ENCODE measurements around the gene ARHGEF17.

DNA sequence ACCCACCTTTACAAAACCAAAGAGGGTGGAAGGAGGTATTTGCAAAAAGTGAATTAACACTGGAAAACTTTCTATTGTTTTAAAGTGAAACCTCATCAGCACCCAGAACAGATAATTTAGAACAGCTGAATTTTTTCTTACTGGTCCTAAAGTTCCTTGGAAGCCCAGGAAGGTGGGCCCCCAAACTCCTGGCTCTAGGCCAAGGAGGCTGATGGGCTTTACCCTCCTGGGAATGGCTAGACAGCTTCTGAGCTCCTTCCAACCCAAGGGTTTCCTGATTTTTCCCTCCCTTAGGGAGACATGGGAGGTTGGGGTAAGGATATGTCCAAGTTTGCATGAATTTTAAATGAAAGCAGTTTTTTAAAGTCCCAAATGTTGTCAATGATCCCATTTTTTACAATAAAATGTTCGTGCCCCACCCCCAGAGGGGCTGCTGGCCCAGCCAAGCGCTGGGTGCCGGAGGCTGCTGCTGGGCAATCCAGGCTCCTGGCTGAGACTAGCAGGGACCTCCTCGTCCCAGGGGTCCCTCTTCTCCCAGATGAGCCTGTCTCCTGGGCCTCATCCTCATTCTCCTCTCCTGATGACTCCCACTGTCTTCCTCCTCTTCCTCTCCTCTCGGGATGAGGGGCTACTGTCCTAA lies 96.5 kb downstream of the ARHGEF17 start:
- TF ChIP-seq, protein P1, sequence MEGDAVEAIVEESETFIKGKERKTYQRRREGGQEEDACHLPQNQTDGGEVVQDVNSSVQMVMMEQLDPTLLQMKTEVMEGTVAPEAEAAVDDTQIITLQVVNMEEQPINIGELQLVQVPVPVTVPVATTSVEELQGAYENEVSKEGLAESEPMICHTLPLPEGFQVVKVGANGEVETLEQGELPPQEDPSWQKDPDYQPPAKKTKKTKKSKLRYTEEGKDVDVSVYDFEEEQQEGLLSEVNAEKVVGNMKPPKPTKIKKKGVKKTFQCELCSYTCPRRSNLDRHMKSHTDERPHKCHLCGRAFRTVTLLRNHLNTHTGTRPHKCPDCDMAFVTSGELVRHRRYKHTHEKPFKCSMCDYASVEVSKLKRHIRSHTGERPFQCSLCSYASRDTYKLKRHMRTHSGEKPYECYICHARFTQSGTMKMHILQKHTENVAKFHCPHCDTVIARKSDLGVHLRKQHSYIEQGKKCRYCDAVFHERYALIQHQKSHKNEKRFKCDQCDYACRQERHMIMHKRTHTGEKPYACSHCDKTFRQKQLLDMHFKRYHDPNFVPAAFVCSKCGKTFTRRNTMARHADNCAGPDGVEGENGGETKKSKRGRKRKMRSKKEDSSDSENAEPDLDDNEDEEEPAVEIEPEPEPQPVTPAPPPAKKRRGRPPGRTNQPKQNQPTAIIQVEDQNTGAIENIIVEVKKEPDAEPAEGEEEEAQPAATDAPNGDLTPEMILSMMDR (IDR thresholded peaks at IDR 0.05) = no peak
- TF ChIP-seq, protein P2, sequence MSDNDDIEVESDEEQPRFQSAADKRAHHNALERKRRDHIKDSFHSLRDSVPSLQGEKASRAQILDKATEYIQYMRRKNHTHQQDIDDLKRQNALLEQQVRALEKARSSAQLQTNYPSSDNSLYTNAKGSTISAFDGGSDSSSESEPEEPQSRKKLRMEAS (IDR thresholded peaks at IDR 0.05) = no peak
- TF ChIP-seq POLR2A (IDR thresholded peaks at IDR 0.05; ENCODE audit: low read length) (no peak), CEBPB (IDR thresholded peaks at IDR 0.05) (no peak), SREBF2 (IDR thresholded peaks at IDR 0.05) (no peak), BHLHE40 (IDR thresholded peaks at IDR 0.05; ENCODE audit: low read depth, low read length) (no peak), ESRRA (IDR thresholded peaks at IDR 0.05; ENCODE audit: borderline replicate concordance, low read length) (no peak), HOXA7 (CRISPR knock-in tag; IDR thresholded peaks at IDR 0.05) (no peak), ZSCAN20 (CRISPR knock-in tag; IDR thresholded peaks at IDR 0.05) (no peak), MAFK (IDR thresholded peaks at IDR 0.05; ENCODE audit: partially characterized antibody) (no peak), RAD21 (conservative IDR thresholded peaks at IDR 0.05 in 1 of 2, IDR thresholded peaks at IDR 0.05 in 1 of 2) (no peak), MAZ (IDR thresholded peaks at IDR 0.05; ENCODE audit: borderline replicate concordance, low read depth, low read length) (no peak)
- TF ChIP-seq, protein P3, sequence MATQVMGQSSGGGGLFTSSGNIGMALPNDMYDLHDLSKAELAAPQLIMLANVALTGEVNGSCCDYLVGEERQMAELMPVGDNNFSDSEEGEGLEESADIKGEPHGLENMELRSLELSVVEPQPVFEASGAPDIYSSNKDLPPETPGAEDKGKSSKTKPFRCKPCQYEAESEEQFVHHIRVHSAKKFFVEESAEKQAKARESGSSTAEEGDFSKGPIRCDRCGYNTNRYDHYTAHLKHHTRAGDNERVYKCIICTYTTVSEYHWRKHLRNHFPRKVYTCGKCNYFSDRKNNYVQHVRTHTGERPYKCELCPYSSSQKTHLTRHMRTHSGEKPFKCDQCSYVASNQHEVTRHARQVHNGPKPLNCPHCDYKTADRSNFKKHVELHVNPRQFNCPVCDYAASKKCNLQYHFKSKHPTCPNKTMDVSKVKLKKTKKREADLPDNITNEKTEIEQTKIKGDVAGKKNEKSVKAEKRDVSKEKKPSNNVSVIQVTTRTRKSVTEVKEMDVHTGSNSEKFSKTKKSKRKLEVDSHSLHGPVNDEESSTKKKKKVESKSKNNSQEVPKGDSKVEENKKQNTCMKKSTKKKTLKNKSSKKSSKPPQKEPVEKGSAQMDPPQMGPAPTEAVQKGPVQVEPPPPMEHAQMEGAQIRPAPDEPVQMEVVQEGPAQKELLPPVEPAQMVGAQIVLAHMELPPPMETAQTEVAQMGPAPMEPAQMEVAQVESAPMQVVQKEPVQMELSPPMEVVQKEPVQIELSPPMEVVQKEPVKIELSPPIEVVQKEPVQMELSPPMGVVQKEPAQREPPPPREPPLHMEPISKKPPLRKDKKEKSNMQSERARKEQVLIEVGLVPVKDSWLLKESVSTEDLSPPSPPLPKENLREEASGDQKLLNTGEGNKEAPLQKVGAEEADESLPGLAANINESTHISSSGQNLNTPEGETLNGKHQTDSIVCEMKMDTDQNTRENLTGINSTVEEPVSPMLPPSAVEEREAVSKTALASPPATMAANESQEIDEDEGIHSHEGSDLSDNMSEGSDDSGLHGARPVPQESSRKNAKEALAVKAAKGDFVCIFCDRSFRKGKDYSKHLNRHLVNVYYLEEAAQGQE (IDR thresholded peaks at IDR 0.05) = no peak

All from A549 (cell line).